Measurements from ENCODE around the gene TCF4.

DNA sequence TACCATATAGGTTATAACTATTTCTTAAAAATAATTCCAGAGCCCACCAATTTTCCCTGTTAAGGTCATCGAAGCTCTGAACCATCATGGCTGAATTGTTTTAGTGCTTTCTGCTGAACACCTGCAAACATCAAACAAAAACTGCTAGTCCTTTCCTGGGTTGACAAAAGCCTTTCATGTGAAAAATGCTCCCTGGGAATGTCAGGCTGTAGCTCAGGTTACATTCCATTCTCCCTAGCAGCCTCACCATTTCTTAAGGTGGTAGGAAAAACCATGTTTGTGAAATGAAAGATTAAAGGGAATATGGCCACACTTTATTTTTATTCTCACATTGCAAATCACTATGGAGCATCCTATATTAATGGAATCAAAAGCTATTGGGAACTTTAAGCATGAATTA lies 5.7 kb downstream of the TCF4 start:
- TF ChIP-seq TAF1 (IDR thresholded peaks at IDR 0.05; ENCODE audit: low read depth, low read length) (no peak), POLR2A (IDR thresholded peaks at IDR 0.05; ENCODE audit: low read depth, low read length) (no peak), SPI1 (IDR thresholded peaks at IDR 0.05; ENCODE audit: low read depth, low read length) (no peak)
